HG02885 (cell line): ENCODE data around the gene AKT1.

Experiments
- ATAC-seq: cut with Tn5 transposase; IDR thresholded peaks from one replicate; pipeline ENCODE4 v1.9.1; 2021; ENCODE audit warnings: mild to moderate bottlenecking; ENCODE audit not compliant: unreplicated experiment, poor library complexity

AKT1 gene

DNA sequence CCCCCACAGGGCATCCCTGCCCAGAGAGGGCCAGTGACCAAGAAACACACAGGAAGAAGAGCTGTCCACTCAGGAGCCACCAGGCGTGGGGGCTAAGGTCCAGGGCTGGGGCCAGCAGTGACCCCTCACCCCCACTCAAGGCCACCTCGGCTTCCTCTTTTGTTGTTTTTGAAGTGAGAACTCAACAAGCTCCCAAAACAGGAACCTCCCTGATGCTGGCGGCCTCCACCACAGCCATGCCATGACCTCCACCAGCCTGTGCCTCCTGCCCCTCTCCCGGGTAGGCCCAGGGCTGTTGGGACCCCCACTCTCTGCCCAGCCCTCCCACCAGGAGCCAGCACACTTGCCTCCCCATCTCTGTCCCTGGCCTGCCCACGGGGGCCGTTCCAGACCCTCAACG, 7.8 kb downstream of the AKT1 start:
- no peak for ATAC-seq

DNA sequence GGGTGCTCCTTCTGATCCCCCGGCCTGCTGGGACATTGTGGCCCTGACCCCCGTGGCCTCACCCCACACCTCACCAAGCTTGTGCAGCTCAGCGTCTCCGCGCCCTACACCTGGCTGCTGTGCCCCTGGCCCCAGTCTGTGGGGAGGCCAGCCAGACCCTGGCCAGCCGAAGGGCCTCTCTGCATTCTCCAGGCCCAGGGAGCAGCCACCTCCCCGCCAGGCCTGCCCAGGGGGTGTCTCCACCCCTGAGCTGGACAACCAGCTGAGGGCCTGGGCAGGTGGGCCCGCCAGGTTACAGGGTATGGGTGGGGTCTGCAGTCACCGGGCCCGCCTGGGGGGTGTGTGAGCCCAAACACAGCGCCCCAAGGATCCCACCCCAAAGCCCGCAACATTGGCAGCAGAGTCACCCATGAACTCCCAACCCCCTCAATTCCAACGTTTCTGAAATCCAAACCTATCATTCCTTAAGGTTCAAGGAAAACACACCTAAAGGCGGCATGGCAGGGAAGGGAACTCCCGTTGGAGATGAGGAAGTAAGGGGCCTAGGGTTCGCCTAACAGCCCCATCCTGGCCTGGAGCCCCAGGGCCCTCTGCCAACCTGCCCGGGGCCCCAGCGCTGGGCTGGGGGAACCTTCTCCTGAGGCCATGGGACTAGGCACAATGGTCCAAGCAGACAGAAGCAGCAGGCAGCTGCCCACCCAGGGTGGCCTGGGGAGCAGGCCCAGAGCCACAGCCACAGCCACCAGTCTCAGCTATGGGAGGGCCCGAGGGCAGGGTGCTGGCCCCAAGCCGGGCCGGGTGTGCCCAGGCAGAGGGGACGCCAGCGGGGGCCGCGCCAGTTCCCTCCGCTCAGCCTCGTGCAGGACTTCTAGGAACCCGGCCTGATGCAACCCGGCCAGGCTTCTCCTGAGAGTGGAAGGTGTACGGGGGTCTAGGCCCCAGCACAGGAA, 8.5 kb downstream of the AKT1 start:
- no peak for ATAC-seq

DNA sequence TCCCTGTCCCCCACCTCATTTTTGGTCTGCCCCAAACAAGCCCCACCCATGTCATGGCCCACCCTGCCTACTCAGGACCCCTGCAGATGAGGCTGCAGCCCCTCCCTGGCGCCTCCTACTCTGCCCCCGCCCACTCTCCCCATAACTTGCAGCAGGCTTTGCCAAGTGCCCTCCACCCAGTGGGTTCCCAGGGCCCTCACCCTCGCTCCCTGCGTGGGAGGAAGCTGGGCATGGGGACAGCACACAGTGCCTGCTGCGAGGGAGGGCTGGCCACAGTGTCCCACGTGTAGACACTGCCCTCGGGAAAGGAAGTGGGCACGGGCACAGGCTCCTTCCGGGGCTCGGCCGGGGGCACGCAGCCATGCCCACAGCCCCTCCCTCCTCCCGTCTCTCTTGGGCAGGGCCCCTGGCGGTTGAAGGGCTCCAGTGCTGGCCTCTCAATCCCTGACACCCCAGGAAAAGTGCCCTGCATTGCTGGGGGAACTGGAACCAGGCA, 9.4 kb downstream of the AKT1 start:
- no peak for ATAC-seq

DNA sequence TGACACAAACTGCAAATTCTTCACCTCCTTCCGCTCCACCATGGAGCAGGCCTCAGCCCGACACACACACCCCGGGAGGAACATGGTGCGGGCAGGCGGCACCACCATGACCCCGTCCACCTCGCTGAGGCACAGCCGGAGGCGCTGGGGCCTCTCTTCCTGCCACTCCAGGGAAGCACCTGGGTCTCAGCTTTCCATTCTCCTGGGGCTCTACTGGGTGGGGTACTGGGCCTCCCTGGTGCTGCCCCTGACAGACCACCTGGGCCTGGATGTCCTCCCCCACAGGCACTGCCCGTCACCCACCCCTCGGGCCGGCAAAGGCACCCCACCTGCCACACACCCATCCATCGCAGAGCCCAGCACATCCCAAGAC, 9.9 kb downstream of the AKT1 start:
- no peak for ATAC-seq

DNA sequence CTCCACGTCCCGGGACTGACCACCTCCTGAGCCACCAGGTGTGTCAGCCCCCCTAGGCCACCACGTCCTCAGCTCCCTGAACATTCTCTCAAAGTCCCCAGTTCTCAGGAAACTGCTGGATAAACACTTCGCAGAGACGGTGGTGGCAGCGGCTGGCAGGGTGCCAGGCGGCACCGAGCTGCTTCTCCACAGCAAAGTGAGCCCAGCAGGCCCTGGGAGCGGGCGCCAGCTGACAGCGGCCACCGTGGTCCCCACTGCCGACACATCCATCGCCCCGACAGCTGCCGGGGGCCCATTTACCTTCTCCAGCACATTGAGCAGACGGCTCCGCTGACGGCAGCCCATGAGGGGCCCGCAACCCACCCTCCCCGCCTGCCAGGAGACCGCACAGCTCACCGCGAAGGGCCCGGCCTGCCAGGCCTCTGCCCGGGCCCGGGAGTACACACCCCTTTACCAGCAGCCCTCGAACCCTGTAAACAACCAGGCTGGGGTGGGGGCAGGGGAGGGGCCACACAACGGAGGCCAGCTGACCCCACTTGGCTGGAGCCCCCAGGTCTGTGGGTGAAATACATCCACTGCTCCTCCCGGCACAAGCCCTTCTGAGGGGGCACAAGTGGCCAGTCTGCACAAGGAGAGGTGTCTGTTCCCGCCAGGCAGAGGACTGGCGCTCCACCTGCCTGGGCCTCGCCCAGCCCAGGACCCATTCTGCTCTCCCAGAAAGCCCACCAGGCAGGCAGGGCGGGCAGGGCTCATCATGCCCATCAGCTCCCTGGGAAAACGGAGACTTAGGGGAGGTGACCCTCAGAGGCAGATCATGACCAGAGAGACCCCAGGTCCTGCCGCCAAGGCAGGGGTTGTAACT, 10.5 kb downstream of the AKT1 start:
- ATAC-seq: no peak

DNA sequence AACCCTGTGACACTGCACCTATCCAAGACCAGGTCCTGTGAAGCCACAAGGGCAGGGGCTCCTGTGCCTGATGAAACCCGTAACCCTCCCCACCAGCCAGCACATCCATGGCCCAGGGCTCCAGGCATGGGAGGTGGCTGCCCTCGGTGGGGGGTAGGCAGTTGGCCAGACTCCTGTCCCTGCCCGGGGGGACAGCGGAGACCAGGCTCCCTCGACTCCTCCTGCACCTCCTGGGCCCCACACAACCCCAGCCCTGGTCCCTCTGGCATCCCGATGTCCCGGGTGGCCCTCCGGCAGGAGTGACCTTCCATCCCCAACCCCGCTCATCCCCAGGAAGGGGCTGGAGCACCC, 11.4 kb downstream of the AKT1 start:
- no peak for ATAC-seq

DNA sequence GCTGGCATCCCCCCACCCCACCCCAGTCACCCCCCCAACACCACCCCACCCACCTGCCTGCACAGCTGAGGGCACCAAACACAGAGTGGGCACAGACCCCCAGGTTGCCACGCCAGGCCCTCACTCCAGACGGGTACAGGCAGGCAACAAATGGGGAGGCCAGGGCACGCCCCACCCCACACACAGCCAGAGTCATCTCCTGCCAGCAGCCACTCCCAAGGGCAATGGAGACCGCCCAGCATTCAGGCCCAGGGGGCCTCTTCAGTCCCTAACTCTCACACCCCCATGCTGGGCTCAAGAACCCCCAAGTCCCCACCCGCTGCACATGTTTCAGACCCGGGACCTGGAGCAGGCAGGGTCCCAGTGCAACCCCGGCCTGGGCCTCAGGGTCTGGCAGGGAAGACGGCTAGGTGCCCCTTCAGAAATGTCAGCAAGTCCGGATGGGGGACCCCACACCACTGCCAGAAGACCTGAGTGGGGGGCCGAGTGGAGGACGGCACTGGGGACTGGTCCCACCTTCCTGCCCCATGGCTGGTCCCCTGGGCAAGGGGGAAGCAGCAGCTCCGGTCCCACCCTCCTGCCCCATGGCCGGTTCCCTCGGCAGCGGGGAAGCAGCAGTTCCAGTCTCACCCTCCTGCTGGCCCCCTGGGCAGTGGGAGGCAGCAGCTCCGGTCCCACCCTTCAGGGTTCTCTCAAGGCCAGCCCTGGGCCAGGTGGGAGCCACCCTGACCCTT, 11.9 kb downstream of the AKT1 start:
- ATAC-seq: no peak

DNA sequence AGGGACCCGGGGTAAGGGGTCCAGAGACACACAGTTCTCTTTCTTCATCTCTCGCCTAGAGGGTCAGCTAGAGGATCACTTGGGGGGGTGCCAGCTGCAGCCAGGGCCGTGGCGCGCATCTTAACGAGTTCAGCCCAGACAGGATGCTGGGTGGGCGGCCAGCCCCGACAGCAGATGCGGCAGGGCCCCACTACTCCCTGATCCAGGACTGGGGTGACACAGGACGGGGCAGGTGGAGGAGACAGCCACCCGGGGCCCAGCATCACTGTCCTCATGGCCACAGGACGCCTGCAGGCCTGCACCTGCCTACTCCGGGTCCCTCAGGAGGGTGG, 12.8 kb downstream of the AKT1 start:
- ATAC-seq: no peak

DNA sequence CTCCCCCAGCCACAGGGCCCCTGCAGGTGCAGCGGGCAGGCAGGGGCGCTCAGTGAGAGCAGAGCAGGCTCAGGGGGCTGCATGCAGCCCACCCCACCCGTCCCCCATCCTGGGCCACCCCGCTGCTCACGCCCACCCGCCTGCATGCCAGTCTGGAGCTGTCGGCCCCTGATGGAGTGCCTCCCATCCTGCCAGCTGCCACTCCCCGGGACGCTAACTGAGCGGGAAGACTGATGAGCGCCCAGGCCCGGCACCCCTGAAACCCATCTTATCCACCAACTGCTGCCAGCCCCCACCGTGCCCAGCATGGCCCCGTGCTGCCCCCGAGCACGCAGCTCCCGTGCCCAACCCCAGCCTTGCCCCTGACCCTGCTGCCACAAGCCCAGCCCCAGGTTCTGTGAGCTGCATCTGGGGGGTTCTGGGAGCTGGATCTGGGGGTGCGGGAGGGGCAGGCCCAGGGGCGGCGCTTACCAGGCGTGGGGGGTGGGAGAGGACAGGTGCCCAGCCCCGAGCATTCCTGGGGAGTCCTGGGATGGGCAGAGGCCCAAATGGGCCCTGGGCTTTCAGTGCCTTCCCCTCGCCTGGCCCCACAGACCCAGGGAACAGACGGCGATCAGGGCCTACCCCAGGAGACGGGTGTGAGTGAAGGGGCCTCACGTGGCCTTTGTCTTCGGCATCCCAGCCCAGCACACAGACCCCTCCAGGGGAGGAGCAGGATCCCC, 13.3 kb downstream of the AKT1 start:
- no peak for ATAC-seq

DNA sequence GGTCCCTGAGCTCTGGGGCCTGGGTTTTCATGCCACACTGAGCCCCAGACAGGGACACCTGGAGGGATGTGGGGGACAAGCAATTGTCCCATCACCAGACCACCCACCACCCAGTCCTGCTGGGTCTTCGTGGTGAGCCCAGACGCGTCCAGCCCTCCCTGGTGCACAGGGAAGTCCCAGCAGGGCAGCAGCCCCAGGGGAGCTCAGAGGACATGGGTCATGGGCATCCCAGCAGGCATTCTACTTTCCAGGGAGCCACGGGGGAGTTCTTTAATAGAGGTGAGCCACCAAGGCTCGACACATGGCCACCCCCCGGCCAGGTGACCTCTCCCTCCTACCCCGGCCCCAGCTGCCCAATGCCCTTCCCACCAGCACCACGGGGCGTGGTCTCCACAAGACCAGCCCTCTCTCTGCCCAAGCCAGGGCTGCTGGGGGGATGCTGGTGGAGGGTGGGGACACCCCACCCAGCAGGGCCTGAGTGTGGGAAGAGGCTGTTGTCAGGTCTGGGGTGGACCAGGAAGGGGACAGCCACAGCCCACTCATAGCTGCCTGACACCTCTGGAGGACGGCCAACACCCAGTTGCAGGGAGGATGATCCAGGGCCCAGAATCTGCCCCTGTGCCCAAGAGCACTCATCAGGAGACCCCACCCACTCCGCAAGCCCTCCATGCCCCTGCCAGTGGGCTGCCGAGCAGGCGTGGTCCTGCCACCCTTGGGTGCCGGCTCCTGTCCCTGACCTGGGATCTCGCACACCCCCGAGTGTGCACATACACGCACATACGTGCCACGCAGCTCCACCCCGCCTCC, 14.1 kb downstream of the AKT1 start:
- no peak for ATAC-seq

DNA sequence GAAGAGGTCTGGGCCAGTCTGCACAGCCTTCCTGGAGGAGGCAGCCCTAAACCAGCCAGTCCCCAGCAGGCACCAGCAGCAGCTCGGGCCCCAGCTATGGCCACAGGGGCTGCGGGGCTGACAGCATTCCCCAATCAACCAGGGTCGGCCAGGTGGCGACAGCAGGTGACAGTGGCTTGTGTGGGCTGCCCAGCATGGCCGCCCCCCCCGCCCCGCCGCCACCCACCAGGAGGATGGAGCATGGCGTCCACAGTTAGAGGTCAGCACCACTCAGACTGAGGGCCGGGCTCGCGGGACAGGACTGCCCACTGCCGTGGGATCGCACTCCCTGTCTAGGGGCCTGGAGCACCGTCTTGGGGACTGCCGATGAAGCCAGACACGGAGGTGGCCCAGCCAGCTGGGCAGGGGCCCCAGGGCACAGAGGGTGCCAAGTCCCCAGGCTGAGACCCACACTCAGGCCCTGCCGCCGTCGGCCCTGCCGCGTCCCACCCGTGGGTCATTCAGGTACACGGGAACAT, 15.0 kb downstream of the AKT1 start:
- no peak for ATAC-seq

DNA sequence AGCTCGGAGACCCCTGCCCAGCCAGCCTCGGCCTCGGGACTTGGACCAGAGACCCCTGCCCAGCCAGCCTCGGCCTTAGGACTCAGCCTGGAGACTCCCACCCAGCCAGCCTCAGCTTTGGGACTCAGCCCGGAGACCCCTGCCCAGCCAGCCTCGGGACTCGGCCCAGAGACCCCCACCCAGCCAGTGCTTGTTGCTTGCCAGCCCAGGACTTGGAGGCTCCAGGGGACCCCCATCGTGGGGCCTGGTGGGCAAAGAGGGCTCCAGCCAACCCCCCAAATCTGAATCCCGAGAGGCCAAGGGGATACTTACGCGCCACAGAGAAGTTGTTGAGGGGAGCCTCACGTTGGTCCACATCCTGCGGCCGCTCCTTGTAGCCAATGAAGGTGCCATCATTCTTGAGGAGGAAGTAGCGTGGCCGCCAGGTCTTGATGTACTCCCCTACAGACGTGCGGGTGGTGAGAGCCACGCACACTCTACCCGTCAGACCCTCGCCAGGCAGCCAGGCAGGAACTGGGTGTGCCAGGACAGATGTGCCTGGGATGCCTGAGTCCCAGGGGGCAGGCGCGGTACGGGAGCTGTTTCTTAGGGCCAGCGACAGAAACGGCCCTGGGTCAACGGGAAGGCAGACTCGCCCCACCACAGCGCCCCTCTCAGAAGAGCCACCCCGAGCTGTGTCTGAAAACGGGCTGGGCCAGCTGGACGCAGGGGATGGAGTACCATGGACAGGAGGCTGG, 15.6 kb downstream of the AKT1 start:
- ATAC-seq: no peak

DNA sequence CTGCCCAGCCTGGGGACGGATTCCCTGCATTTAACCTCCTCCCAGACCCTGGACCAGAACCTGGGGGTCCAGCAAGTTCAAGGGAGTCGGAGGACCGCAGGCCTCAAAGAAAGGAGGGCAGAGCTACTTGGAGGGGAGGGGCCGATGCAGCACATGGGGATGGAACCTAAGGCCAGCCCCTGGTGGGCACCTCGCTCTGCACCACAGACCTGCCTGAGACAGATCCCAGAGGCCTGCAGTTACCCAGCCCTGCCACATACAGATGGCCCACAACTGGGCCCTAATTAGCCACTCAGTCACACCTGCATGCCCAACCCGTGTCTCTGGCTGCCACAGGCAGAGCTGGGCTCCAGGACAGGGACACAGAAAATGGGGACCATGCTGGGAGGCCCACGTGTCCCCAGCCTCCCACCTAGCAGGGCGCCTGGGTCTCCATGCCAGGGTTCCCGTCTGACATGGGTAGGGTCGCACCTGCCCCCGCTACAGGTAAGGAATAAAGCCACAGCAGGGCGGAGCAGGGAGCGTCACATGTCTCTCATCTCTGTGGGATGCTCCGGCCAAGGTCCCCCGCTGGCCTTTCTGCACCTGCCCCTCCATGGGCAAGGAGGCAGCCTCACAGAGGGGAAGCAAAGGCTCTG, 16.7 kb downstream of the AKT1 start:
- no peak for ATAC-seq

DNA sequence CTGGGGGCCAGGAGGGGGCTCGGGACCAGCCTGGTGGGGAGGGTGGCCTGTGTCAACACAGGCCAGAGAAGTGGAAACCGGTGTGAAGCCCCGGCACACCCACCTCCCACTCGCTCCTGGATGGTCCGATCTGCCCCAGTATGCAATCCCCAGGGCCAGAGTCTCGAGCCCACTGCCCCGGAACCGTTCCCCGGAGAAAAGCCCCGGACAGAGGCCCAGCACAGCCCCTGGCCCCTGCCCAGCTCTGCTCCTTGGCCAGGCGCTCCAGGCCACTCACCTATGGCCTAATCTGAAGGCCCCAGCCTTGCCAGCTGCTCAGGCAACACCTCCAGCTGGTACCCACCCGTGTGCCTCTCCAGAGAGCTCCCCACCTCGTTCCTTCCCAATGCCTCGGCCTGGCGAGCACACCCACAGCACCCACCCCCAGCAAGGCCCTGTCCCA, 17.7 kb downstream of the AKT1 start:
- no peak for ATAC-seq

DNA sequence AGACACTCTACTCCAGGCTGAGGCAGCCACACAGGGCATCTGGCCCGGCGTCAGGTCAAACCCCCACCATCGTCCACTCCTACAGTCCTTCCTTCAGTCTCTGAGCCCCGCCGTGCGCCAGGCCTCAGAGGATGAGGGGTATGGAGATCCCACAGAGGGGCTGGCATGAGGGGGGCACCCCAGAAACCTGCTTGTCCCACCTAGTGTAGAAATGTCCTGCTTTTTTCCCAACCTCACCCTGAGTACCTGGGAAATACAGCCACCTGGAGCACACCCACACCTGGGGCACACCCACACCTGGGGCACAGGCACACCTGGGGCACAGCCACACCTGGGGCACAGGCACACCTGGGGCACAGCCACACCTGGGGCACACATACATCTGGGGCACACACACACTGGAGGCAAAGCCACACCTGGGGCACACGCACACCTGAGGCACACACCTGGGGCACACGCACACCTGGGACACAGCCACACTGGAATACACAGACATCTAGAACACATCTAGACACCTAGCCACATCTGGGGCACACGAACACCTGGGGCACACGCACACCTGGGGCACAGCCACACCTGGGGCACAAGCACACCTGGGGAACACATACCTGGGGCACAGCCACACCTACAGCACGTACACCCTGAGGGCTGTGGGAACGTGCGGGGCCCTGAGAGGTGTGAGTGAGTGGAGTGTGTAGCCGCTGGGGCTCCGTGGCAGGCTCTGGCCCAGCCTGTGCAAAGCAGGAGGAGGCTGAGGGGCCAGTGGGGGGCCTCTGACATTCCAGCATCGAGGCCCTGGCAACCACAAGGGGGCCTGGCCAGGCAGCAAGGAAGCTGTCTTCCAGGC, 18.4 kb downstream of the AKT1 start:
- no peak for ATAC-seq

DNA sequence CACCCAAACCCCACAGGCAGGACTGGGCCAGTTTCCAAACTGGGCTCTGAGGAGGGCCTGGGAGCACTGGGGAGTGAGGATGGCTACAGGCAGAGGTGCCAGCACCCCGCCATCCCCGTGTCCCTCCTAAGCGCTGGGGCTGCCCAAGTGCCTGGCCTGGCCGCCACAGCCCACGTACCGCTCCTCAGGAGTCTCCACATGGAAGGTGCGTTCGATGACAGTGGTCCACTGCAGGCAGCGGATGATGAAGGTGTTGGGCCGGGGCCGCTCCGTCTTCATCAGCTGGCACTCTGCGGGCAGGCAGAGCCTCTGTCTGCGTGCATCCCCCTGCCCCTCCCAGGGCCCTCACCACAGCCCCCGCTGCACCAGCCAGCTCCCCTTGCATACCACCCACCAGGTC, 19.1 kb downstream of the AKT1 start:
- no peak for ATAC-seq

DNA sequence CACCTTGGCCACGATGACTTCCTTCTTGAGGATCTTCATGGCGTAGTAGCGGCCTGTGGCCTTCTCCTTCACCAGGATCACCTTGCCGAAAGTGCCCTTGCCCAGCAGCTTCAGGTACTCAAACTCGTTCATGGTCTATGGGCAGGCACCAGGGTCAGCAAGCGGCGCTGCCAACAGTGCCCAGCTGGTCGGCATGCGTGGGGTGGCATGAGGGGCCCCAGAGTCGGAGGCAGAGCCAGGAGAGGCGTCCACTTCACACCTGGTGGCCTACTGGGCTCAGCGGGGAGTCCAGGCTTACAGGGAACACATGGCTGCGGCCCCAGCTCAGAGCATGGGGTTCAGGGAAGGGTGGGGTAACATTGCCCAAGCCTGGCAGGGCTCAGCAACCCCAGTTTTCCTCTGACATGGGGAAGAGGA, 20.5 kb downstream of the AKT1 start:
- no peak for ATAC-seq
